HG03460 (cell line): ENCODE measurements around the gene MED27.

Experiments used
- ATAC-seq: cut with Tn5 transposase; IDR thresholded peaks from one replicate; pipeline ENCODE4 v1.9.1; 2021; ENCODE audit not compliant: unreplicated experiment

The MED27 gene

DNA sequence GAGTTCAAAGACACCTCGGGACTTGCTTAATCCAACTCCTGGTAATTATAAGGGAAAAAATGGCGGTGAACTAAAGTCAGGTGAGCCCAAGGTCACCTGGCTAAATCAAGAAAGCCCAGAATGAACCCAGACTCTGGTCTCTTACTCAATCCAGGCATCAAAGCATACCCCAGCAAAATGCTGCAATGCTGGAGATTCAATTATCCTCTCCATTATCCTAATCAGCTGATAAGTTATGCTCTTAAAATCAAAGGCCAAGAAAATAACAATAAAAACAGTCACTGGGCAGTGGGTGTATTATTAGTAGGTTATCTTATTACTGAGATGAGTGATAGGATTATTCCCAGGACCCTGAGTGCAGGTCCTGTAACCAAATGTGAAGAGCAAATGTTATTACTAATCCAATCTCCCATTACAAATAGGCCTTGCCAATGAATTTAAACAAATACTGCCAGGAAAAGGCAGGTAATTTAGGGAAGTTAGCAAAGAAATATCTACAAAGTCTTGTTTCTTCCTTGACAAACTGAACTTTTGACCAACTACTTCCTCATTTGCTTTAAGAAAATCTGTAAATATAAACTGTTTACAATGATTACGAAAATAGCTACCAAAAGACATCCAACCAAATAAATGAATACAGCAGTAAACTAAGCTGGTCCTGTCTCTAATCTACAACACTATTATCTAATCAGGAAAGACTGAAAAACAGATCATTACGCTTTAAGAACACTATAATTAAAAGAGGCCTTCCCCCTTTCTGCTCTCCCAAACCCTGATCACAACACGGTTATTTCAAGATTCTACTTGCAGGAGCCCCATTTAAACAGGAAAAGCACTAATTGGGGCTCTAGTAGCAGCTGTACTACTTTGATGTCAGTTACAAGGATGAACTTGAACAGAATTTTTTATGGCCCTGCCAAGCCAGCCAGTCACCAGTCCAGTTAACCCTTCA, 103.2 kb downstream of the MED27 start:
- ATAC-seq: no peak

DNA sequence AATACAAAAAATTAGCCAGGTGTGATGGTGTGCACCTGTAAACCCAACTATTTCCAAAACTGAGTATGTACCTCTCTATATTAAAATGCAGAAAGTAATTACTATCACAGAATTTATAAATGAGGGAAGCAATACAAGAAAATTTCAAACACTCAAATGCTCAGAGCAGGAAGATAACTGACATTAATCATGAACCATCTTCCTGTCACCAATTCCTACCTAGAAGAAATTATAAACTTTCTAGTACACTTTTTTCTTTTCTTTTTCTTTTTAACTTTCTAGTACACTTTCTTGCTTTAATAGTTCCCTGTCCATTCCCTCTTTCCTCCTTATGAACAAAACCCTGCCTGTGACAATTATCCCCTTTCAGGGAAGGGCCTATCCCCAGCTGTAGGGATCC, 106.8 kb downstream of the MED27 start:
- no peak for ATAC-seq

- no peak for ATAC-seq
Observed at GRCh38 chr9:131971482-131972074, 108.1 kb downstream of the MED27 start.

DNA sequence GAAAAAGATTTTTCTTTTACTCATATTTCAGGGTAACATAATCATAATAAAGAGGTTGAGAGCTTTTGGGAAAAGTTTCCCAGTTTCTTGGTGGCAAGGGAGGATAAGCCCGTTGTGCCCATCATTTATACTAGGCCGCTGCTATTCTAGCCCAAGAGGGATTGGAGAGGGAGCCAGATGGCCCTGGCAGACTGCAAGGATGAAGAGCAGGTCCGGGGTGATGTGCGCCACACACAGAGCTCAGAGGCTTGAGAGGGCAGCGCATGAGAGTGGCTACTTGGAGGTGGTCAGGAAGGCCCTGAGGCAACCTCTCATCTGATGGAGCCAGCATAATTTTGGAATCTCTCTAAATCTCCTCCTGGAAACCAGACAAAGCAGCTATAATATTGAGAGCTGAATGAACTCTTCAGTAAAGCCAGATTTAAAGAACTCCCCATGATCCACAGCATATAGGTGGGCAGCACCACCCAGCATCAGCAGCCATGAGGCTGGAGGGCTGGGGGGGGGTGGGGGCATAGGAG, 110.1 kb downstream of the MED27 start:
- no peak for ATAC-seq

DNA sequence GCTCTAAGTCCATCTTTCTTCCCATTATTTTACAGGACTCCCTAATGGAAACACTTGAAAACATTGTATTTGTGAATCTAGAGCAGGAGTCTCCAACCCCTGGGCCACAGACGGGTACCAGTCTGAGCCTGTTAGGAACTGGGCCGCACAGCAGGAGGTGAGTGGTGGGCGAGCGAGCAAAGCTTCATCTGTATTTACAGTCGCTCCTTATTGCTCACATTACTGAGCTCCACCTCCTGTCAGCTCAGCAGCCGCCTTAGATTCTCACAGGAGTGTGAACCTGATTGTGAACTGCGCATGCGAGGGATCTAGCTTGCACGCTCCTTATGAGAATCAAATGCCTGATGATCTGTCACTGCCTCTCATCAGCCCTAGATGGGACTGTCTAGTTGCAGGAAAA, 111.0 kb downstream of the MED27 start:
- no peak for ATAC-seq

DNA sequence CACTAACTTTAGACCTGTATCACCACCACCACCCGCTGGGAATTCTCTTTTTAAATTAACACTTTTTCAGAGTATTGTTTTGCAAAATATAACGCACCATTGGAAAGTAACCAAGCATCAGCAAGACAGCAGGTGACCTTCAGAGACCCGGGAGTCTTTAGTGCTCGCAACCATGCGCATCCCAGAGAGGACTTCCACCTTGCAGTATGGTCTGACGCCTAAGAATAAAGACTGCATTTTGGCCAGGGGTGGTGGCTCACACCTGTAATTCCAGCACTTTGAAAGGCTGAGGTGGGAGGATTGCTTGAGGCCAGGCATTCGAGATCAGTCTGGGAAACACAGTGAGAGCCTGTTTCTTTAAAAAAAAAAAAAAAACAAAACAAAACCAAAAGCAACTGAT, 113.8 kb downstream of the MED27 start:
- no peak for ATAC-seq

DNA sequence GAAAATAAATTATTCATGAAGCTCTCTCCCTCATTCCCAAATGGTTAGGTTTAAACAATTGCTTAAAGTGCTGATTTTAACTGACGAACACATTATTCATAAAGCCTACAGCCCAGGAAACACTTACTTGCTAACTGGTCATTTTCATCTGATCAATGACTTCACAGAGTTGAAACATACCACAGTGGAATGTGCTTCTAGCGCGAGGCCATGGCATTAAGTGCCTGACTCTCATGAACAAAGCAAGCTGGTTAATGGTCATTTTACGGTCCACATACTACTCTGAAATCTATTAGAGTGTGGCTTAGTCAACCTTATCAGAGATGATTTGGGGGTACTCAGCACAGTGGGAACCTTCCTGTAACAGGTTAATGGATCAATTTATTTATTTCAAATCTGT, 114.6 kb downstream of the MED27 start:
- ATAC-seq: no peak

DNA sequence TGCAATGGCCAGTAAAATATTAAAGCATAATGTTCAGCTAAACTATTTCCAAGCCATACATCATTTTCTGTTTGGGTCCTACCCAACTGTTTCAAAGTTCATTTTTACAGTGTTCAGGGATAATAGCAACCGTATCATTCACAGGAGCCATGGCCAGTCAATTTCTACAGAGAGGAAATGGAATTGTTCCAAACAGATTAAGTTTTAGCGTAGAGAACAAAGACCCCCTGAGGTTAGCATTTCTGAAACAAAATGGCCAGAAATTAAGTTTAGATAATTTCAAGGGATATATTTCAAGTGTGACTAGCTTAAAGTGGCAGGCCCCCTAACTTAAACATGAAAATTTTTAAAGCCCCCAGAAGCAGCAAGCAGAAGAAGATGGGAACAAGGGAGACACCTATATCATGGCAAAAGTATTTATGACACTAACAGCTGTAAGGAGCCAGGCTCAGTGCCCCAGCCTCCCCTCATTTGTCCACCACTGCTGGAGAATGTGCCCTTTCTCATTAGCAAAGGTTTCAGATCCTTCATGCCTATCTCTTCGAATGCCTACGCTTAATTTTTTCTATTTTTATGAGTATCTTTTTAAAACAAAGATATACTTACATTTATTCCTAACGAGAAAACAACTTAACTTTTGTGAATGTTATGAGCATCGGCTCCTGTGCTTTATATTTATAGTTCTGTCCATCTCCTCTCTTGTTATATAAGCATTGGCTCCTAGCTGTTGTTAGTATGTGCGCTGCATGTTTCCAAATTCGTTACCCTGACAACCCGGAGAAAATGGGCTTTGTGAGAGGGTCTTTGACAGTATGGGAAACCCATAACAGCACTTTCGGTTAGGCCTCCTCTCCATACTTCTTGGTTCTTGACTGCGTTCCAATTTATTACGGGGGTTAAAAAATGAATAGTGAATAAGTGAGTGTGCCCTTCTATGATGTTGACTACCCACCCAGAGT, 116.3 kb downstream of the MED27 start:
- no peak for ATAC-seq

DNA sequence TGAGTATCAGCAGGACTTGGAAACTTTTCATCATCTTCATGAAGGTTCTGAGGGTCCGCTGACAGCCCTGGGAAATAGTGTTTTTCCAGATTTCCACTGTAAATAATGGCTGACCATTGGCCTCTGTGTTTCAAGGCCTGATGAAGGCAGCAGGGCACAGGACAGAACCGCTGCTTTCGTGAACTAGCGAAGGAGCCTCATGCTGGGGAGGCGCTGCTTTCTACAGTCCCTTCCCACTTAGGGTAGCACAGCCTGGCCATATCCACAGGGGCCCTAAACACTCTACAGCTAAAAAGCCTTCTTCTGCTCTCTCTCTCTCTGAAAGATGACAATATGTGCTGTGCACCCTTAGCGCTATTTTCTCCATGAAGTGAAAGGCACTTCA, 118.2 kb downstream of the MED27 start:
- ATAC-seq: no peak

- ATAC-seq: no peak
Observed at GRCh38 chr9:131960851-131961495, 118.7 kb downstream of the MED27 start.

DNA sequence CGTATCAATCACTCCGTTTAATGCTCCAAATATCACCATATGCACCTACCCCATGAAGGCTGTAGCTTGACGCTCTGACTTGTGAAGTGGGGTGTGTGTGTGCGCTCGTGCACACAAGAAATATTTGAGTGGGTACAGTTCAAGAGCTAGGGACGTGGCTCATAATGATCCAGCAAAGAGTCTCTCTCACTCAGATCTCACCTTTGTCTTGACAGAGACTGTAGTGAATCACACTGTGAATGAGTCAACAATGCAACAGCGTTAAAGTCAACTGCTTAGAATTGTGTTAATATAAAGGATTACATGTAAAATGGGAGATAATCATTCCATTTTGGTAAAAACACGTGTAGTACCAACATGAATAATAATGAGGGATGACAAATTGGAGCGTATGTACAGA, 119.4 kb downstream of the MED27 start:
- no peak for ATAC-seq

- no peak for ATAC-seq
Observed at GRCh38 chr9:131959887-131960286, 119.8 kb downstream of the MED27 start.

GRCh38 chr9:131959056-131959455, 120.6 kb downstream of the MED27 start:
- no peak for ATAC-seq

DNA sequence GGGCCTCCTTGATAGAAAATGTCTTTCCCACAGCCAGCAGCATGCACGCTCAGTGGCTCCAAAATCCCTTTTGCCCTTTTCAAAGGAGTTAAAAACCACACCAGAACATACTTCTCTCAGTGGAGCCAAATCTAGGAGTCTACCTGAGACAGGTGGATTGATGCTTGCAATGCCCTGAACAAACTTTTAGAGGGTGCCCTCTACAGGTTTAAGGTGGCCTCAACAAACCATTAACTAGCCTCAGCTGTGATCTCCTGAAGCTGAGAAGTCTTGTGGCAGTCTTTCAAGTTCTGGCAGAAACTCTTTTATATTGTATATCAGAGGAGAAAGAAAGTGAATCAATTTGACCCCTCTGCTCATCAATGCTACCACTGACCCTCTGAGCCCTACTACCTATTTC, 125.4 kb downstream of the MED27 start:
- ATAC-seq: no peak

GRCh38 chr9:131951905-131952304, 127.8 kb downstream of the MED27 start:
- ATAC-seq: no peak

DNA sequence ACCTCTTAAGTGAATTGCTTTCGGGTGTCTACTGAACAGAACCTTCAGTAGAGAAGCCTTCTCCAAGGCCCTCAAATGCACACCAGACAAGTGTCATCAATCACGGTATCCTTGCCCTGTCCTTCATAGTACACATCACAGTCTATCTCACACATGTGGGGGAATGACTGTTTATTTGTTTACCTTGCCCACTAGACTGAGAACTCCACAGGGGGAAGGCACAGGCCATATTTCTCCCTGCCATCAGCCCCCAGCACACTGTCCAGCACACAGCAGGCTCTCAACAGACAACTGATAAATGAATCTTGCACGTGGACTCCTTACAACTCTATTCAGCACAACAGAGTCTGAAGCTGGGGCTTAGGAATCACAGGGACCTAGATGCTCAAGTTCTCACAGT, 128.5 kb downstream of the MED27 start:
- ATAC-seq: no peak

- ATAC-seq: no peak
Observed at GRCh38 chr9:131950487-131950886, 129.2 kb downstream of the MED27 start.

- ATAC-seq: no peak
Observed at GRCh38 chr9:131946180-131946579, 133.5 kb downstream of the MED27 start.

DNA sequence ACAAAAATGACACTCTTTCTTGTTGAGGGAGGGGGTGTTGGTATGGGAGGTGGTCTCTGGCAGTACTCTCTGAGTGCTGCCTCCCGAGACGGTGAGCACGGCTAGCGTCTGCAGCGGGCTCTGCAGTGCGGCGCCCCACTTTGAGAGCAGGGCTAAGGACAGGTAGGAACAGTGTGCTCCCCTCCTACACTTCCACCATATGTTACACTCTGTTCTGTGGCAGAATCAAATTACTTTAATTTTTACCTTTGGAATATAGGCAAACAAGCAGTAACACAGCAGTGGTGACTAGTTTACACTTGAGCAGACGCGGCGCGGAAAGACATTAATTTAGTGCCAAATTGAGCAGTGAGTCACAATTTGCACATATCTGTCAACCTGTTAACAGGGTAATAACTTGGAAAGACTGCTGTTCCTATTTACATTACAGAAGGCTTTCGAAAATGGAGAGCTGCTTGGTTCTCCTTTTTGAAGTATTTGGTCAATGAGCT, 136.3 kb downstream of the MED27 start:
- no peak for ATAC-seq

- no peak for ATAC-seq
Observed at GRCh38 chr9:131942146-131942720, 137.4 kb downstream of the MED27 start.
